K562 (cell line): Measurements from ENCODE around the gene SART3. TPM values are rescaled to one million over a fixed set of nuclear protein-coding genes. Genes with fewer than 3 reads are reported as not detected.

ENCODE experiments used
- ARID3B ChIP-seq: fragments of 250-450 bp; sonication (Bioruptor Pico); IDR thresholded peaks from 2 replicates; pipeline ENCODE4 v1.4.0; 2020; ENCODE audit warnings: borderline replicate concordance
- ATF2 ChIP-seq: sonication (generic); formaldehyde crosslinking; IDR thresholded peaks from 2 replicates; pipeline ENCODE4 v1.8.1; 2022; ENCODE audit warnings: missing genetic modification reagents
- CBX8 ChIP-seq: fragments of 200-600 bp; sonication (generic); IDR thresholded peaks from 2 replicates; pipeline ENCODE4 v1.6.1; 2012; ENCODE audit warnings: borderline replicate concordance, mixed run types, low read depth, mild to moderate bottlenecking, moderate library complexity, mixed read lengths, low read length, control low read depth, inconsistent platforms; ENCODE audit not compliant: poor library complexity, severe bottlenecking; ENCODE audit errors: extremely low read depth
- CHD2 ChIP-seq: IDR thresholded peaks from 2 replicates; pipeline ENCODE4 v1.6.1; 2011; ENCODE audit warnings: low read depth, low read length
- EGR1 ChIP-seq: fragments of 450-650 bp; conservative IDR thresholded peaks from 2 replicates; pipeline ENCODE4 v1.6.1; 2017; ENCODE audit warnings: mild to moderate bottlenecking
- FOXJ2 ChIP-seq: fragments of 200-800 bp; sonication (Bioruptor generic); IDR thresholded peaks from 2 replicates; pipeline ENCODE4 v1.6.1; 2016; ENCODE audit warnings: missing genetic modification characterization, missing compliant biosample characterization
- GTF2B ChIP-seq: IDR thresholded peaks from 2 replicates; pipeline ENCODE4 v1.6.1; 2011; ENCODE audit not compliant: insufficient read length; ENCODE audit errors: extremely low read depth
- GTF2F1 ChIP-seq: IDR thresholded peaks from 2 replicates; pipeline ENCODE4 v1.6.1; 2011; ENCODE audit warnings: low read depth, low read length, improper control_type of control experiment
- HMBOX1 ChIP-seq: sonication (generic); IDR thresholded peaks from 2 replicates; pipeline ENCODE4 v1.6.1; 2016
- HSF4 ChIP-seq: fragments of 250-450 bp; sonication (Bioruptor Pico); IDR thresholded peaks from 2 replicates; pipeline ENCODE4 v2.1.2; 2022; ENCODE audit warnings: mild to moderate bottlenecking, moderate library complexity, borderline replicate concordance
- IRF9 ChIP-seq: fragments of 450-650 bp; IDR thresholded peaks from 2 replicates; pipeline ENCODE4 v1.6.1; 2016; ENCODE audit warnings: missing biosample characterization, missing genetic modification characterization
- NCOA1 ChIP-seq: fragments of 450-650 bp; IDR thresholded peaks from 2 replicates; pipeline ENCODE4 v1.6.1; 2016; ENCODE audit warnings: low read depth
- NFYB ChIP-seq: IDR thresholded peaks from 2 replicates; pipeline ENCODE4 v1.6.1; 2011; ENCODE audit warnings: mild to moderate bottlenecking, moderate library complexity; ENCODE audit not compliant: insufficient read length; ENCODE audit errors: extremely low read depth
- PHF8 ChIP-seq: fragments of 200-600 bp; sonication (generic); IDR thresholded peaks from 2 replicates; pipeline ENCODE4 v1.6.1; 2012; ENCODE audit warnings: mixed run types, mild to moderate bottlenecking, inconsistent platforms, low read length, moderate library complexity, borderline replicate concordance
- SETDB1 ChIP-seq: IDR thresholded peaks from one replicate; pipeline ENCODE4 v1.6.1; 2012; ENCODE audit warnings: low read length, control low read depth, inconsistent platforms
- SMARCE1 ChIP-seq: fragments of 450-650 bp; IDR thresholded peaks from 2 replicates; pipeline ENCODE4 v1.7.1; 2016; ENCODE audit warnings: mild to moderate bottlenecking
- SREBF2 ChIP-seq: sonication (generic); formaldehyde crosslinking; IDR thresholded peaks from 2 replicates; pipeline ENCODE4 v1.4.0; 2020; ENCODE audit warnings: mild to moderate bottlenecking, missing genetic modification reagents
- SRSF9 ChIP-seq: fragments of 200-400 bp; formaldehyde crosslinking; IDR thresholded peaks from 2 replicates; pipeline ENCODE4 v1.6.1; 2017; ENCODE audit warnings: low read depth, low read length, borderline replicate concordance
- ZBED1 ChIP-seq: IDR thresholded peaks from 2 replicates; pipeline ENCODE4 v1.6.1; 2014
- ZNF41 ChIP-seq: fragments of 250-450 bp; sonication (Bioruptor Pico); conservative IDR thresholded peaks from 2 replicates; pipeline ENCODE4 v1.4.0; 2020; ENCODE audit warnings: mild to moderate bottlenecking
- ZNF740 ChIP-seq, 3 experiments: fragments of 200-800 bp in 1 of 3; sonication (Bioruptor generic) in 1 of 3; sonication (generic) in 1 of 3; formaldehyde crosslinking in 1 of 3; IDR thresholded peaks; 2 replicates each; pipeline versions ENCODE4 v1.6.1 to v1.8.0; 2016 to 2022; ENCODE audit warnings: mild to moderate bottlenecking in 2 of 3, missing compliant biosample characterization in 2 of 3, missing genetic modification characterization in 2 of 3, missing genetic modification reagents in 1 of 3
- polyA plus RNA-seq, 8 experiments: library from polyadenylated mRNA; depleted of rRNA in 4 of 8; stranded (reverse) in 5 of 8; unstranded in 3 of 8; fragments of >200 nt; fragmentation: Nextera tagmentation in 2 of 8; fragmentation: Illumina TruSeq in 1 of 8; extraction: Ambion mirVana in 2 of 8; extraction: Trizol in 1 of 8; gene quantifications; 2 replicates each; pipeline versions ENCODE4 v1.2.1 to v1.2.3, GENCODE V29; 2011 to 2014; ENCODE audit warnings: inconsistent platforms in 1 of 8, missing spikeins in 1 of 8
- total RNA-seq, 7 experiments: library from RNA; depleted of rRNA in 6 of 7; stranded (reverse); fragments of >200 nt in 6 of 7; fragmentation: Illumina TruSeq in 2 of 7; extraction: Trizol in 2 of 7; gene quantifications; 2 replicates each; pipeline versions ENCODE4 v1.2.1 to v1.2.3, GENCODE V29; 2011 to 2021; ENCODE audit warnings: low replicate concordance in 1 of 7

Gene SART3
- total and polyA plus RNA-seq, 9 of the 15 experiments (the other 6 are each of a cell fraction or from before 2014, with no cell fraction given), result 8.9 to 167 (median 56.7) TPM

GRCh38 chr12:108514973-108515814 lies 45.8 kb downstream of the SART3 start, which contains the start of gene FICD (continued):
- TF ChIP-seq NCOA1, result no peak
- no peak for TF ChIP-seq ZBED1
- TF ChIP-seq ARID3B (CRISPR knock-in tag), result no peak
- peak; percentile 78 for TF ChIP-seq CHD2
- no peak for TF ChIP-seq SMARCE1
- no peak for TF ChIP-seq GTF2F1
- no peak for TF ChIP-seq ATF2 (CRISPR knock-in tag)
- no peak for TF ChIP-seq SREBF2 (CRISPR knock-in tag)
- no peak for TF ChIP-seq EGR1
- TF ChIP-seq ZNF41, result no peak
- no peak for TF ChIP-seq HMBOX1
- TF ChIP-seq SETDB1, result no peak
- TF ChIP-seq FOXJ2, result no peak
- TF ChIP-seq GTF2B, result no peak
- peak; percentile 91; the same call in 1 of the 2 replicates for TF ChIP-seq PHF8
- no peak for TF ChIP-seq CBX8
- peak; percentile 94 for TF ChIP-seq NFYB
- no peak for TF ChIP-seq IRF9
- no peak for TF ChIP-seq HSF4 (CRISPR knock-in tag)
- TF ChIP-seq ZNF740 (CRISPR knock-in tag; IDR thresholded peaks at IDR 0.05), result no peak
- TF ChIP-seq ZNF740 (tag; IDR thresholded peaks at IDR 0.05), result no peak
- TF ChIP-seq SRSF9, result no peak
